SHP77 treated with DMSO at 0.1 percent for 48 hours (cell line): ENCODE data around the gene MAGI1.

Source experiments
- DNase-seq: peaks from one replicate; lab custom pipeline; 2025; lab: John Stamatoyannopoulos, UW

The MAGI1 gene

GRCh38 chr3:65479990-65480389 lies 558.7 kb downstream of the MAGI1 start:
- no peak for DNase-seq

GRCh38 chr3:65478551-65479500 lies 559.9 kb downstream of the MAGI1 start:
- no peak for DNase-seq

GRCh38 chr3:65473736-65474135 lies 565.0 kb downstream of the MAGI1 start:
- DNase-seq, result no peak

- DNase-seq, result no peak
Measured at GRCh38 chr3:65472501-65472900, 566.2 kb downstream of the MAGI1 start.

DNA sequence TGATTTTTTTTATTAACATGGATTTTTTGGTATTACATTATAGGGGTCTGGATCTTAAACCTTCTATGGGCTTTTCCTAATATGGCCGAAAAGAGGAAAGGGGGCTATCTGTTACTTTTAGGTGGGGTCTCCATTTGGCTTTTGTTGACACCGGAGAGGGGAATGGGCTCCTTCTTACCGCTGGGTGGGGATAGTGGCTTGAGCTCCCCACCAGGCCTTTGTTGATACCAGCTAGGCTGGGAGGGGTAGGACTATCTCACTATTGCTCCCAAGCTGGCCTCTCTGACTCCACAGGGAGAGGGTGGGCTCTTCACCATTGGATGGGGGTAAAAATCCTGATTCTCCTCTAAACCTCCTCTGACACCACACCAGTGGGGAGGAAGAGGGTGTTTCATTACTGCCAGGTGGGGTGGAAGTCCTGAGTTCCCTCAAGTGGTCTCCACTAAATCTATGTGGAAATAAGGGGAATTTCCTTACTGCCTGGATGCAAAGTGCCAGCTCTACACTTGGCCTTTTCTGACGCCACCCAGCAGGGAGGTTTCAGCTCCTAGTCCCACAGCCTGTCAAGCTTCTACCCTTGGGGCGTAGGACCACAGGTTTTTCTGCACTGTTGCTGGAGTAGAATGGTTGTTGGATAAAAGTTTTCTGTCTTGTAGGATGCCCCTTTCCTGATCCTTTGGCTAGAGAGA lies 572.3 kb downstream of the MAGI1 start:
- no peak for DNase-seq

DNA sequence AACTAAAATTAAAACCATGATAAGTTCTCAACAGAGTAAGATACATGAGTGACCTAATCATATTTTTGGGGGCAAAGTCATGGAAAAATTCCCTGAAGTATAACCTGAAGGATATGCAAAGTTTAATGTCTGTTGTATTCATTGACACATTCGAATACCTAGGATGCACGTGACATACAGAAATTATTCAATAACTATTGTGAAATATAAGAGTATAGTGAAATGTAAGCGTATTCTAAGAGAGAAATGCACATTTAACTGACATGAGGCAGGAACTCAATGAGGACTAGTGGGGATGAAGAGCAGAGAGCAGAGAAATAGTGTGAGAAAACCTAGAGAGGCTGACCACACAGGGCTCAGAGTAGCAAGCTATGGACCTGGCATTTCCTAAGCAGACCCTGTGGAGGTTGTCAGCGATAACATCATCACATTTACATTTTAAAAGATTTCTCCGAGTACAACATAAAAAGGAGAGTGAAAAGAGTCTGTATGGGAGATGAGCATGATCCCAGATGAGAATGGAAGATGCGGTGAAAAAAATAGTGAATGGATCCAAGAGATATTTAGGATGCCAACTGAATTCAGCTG lies 588.8 kb downstream of the MAGI1 start:
- no peak for DNase-seq

DNA sequence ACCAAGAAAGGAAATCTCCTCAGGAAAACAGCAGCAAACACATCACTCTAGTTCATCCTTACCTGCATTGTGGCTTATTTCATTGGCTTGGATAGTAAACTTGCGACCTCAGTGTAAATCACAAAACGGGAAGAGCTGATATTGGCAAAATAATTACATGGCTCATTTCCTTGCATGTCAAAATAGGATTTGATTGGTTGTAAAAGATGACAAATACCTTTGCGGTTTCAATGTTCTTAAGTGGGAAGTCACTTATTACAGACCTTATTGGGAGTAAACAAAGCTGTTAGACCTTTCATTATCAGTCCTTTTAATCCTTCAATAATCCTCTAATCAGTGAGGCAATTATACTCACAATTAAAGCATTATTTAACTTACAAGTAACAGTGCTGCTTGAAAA lies 590.6 kb downstream of the MAGI1 start:
- no peak for DNase-seq

DNA sequence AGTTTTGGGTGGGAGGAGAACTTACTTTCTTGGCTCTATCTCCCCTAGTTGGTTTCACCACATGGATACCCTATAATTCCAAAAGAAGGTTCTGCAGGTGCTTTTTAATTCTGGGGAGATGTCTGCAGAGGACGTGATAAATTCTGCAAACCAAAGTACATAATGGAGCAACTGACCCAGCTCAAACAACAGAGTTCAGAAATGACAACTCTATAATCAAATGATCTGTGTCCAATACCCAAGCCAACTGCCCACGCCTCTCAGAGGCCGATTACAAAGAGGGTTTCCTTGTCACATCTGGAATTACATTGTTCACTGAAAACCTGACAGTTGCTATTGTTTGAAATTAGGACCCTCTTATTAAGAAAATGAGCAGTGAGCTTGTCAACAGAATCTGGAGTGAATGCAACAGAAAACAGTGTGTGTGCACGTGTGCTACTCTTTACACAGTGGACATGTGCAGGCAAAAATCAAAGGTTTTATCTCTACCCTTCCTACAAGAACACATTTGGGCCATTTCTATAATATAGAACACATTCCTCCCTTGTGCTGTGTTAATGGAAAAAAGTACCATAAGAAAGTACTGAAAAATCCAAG lies 593.0 kb downstream of the MAGI1 start:
- DNase-seq, result no peak

- DNase-seq, result no peak
Measured at GRCh38 chr3:65444447-65444815, 594.3 kb downstream of the MAGI1 start.

DNA sequence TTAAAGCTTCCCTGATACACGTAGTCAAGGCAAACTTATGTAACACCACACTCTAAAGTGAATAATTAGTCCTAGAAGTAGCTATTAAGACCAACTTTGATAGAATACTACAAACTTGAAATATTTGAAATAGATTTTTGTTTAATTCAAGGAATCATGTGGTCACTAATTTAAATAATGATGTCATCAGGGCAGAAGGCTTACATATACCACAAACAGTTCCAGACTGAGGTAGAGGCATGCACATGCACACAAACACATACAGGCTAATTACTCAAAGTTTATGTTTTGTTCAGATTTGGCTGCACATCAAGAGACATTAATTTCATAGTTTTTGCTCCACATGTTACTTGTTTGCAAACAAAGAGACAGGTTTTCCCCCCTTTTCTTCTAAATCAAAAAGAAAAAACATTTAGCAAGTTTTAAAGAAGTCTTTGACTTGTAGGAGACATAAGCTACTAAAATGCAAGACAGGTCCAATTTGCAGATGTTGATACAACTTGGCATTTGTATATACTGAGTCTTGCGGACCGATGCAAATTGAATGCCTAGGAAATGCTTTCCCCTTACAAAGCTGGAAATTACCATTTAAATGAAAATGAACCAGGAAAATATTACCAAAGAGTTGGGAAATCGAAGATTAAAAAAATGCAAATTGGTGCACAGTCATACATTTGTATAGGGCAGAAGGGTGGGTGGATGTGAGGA lies 594.8 kb downstream of the MAGI1 start:
- no peak for DNase-seq

- DNase-seq, result peak; percentile 3
Measured at GRCh38 chr3:65439641-65440284, 599.0 kb downstream of the MAGI1 start.

DNA sequence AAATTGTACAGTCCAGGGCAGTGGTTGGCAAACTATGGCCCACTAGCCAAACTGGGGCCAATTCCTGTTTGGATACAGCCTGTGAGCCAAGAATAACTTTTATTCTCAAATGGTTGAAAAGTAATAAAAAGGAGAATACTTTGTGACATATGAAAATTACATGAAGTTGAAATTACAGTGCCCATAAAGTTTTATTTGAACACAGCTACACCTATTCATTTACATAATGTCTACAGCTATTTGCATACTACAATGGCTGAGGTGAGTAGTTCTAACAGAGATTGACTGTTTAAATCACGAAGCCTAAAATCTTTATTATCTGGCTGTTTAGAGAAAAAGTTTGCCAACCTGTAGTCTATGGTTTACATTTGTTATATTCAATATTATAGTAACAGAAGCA lies 600.1 kb downstream of the MAGI1 start:
- no peak for DNase-seq

DNA sequence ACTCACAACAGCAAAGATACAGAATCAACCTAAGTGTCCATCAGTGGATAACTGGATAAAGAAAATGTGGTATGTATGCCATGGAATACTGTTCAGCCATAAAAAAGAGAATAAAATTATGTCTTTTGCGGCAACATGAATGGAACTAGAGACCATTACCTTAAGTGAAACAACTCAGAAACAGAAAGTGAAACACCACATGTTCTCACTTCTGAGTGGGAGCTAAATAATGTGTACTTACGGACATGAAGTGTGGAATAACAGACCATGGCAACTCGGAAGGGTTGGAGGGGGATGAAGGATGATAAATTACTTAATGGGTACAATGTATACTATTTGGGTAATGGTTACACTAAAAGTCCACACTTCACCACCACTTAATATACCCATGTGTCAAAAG lies 600.6 kb downstream of the MAGI1 start:
- DNase-seq, result no peak

GRCh38 chr3:65436580-65436979 lies 602.1 kb downstream of the MAGI1 start:
- no peak for DNase-seq

DNA sequence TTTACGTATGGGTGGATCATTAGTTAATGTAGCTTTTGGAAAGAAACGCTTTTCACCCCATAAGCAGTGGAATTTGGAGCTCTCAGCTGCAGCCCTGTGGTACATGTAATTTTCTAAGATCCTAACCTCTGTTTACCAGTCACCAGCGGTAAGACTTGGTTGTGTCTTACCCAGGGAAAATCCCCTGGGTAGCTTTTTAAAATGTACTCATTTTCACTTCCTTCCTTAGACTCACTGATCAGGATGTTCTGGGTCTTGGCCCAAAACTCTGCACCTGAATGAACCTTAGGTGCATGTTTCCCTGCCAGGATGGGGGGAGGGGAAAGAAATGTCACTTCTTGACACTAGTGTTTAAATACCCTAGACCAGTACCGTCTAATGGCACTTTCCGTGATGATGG lies 605.2 kb downstream of the MAGI1 start:
- no peak for DNase-seq

DNA sequence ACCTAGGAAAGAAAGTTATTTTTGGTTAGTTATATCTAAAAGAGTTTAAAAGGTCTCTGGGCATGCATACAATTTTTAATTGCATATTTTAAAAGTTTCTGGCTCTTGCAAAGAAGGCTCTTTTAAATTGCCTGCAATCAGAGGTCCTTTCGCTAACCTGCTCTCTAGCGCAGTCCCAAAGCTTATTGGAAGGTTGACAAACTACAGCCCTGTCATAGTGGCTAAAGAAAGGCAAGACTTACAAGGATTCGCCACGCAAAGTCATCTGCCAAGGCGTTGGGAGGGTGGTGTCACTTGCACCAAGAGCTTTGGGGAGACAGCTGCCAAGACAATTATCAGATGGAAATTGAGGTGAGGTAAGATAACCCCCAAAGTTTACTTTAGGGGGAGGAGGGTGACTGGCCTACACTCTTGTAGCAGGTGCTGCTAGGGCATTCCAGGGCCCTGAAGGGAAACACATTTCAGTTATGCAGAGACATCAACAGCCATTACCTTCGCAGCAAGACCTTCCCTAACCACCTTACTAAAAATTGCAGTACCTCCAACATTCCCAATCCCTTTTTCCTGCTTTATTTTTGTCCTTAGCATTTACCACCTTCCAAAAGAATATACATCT lies 606.2 kb downstream of the MAGI1 start:
- DNase-seq, result no peak

GRCh38 chr3:65425880-65426279 lies 612.8 kb downstream of the MAGI1 start:
- no peak for DNase-seq

DNA sequence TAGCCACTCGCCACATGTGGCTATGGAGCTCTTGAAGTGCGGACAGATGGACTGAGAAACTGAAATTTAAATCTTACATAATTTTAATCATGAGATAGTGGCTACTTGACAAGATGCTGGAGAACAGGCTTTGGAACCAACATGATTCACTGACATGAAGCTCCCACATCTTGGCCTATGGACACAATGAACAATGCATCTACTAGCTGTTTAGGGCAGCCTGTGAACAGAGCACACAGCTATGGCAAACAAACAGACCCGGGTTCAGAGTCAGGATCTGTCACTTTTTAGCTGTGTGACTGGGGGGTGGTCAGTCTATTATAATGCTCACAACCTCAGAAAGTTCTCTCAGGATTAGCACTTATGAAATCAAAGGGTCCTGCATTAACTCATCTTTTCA lies 616.6 kb downstream of the MAGI1 start:
- DNase-seq, result no peak

DNA sequence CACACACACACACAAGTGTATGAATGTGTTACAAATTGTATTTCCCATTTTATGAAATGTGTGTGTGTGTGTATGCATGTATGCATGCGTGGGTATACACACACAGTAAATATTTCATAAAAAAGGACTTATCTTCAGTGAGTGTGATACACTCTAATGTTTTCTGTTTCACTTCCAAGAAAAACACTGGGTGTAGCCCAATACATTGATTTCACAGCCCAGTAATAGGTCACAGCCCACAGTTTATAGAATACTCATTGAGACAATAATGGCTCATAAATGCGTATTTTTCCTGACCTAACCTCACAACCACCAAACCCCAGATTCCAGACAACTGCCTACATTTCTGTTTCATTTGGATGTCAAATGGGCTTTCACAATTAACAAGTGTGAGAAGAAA lies 619.5 kb downstream of the MAGI1 start:
- no peak for DNase-seq

GRCh38 chr3:65413891-65414290 lies 624.8 kb downstream of the MAGI1 start:
- DNase-seq, result no peak

DNA sequence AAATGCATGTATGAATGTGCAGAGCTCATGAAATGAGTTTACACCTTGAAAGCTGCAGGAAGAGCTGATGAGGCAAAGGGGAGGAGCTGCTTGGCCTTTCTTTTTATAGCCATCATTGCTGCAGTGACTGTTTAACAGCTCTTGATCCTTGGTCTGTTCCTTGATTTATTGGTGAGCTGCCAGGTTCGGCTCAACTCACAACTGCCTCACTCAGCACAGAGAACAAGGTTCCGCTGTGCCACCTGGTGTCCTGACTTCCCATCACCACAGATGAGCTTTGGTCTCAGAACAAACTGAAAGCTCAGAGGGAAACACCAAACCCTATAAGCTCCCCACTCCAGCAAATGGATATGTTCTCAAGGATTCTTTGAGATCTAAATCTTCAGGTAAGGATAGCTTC lies 626.1 kb downstream of the MAGI1 start:
- peak; percentile 26 for DNase-seq
